ENCODE data around the gene MTR. TPM values are rescaled to one million over a fixed set of nuclear protein-coding genes. Genes with fewer than 3 reads are reported as not detected.

Gene MTR
- total RNA-seq, 6 experiments from 2014 or later, result 34.0 to 39.2 (median 36.0) TPM

GRCh38 chr1:236877661-236878060 lies 82.6 kb downstream of the MTR start:
- no peaks in the 10 kb centered on the region for H3K9me3 Mint-ChIP-seq
- no peak overlapping the region for H3K4me3 Mint-ChIP-seq
- H3K36me3 Mint-ChIP-seq (ENCODE audit: low read depth), result peaks cover 16% of the 10 kb centered on the region; the same call in 1 of the 2 replicates
- TF ChIP-seq, protein P1, sequence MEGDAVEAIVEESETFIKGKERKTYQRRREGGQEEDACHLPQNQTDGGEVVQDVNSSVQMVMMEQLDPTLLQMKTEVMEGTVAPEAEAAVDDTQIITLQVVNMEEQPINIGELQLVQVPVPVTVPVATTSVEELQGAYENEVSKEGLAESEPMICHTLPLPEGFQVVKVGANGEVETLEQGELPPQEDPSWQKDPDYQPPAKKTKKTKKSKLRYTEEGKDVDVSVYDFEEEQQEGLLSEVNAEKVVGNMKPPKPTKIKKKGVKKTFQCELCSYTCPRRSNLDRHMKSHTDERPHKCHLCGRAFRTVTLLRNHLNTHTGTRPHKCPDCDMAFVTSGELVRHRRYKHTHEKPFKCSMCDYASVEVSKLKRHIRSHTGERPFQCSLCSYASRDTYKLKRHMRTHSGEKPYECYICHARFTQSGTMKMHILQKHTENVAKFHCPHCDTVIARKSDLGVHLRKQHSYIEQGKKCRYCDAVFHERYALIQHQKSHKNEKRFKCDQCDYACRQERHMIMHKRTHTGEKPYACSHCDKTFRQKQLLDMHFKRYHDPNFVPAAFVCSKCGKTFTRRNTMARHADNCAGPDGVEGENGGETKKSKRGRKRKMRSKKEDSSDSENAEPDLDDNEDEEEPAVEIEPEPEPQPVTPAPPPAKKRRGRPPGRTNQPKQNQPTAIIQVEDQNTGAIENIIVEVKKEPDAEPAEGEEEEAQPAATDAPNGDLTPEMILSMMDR (IDR thresholded peaks at IDR 0.05), result no peak
- no peaks in the 10 kb centered on the region for H3K4me1 Mint-ChIP-seq (ENCODE audit: low read depth)
- no peak overlapping the region for H3K27ac Mint-ChIP-seq
- DNase-seq, result no peak
- no peaks in the 10 kb centered on the region; the same call in 1 of the 2 replicates for H3K27me3 Mint-ChIP-seq (ENCODE audit: insufficient read depth)

DNA sequence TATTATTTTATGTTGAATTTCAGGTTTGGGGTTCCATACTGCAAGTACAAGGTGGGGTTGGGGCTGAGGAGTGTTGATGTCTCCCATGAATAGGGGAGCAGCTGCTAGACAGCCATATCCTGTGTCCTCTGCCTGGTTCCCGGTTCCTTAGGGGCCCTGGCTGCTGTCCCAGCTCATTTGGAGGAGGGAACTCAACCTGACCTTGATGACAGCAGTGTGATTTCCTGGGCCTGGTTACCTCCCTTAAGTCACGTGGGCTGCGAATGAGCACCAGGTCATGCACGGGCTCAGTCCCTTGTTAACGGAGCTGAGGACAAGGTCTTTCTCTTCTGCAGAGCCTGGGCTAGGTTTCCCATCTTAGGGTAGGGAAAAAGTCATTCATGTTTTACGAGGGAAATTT lies 85.1 kb downstream of the MTR start:
- Mint-ChIP-seq H3K9me3 (no peaks in the 10 kb centered on the region), H3K4me1 (ENCODE audit: low read depth) (no peaks in the 10 kb centered on the region), H3K4me3 (no peak overlapping the region), H3K27ac (no peak overlapping the region), H3K36me3 (ENCODE audit: low read depth) (peaks cover 11% of the 10 kb centered on the region; the same call in 1 of the 2 replicates), H3K27me3 (ENCODE audit: insufficient read depth) (no peaks in the 10 kb centered on the region)
- DNase-seq, result no peak
- TF ChIP-seq, protein P1 (IDR thresholded peaks at IDR 0.05), result no peak

DNA sequence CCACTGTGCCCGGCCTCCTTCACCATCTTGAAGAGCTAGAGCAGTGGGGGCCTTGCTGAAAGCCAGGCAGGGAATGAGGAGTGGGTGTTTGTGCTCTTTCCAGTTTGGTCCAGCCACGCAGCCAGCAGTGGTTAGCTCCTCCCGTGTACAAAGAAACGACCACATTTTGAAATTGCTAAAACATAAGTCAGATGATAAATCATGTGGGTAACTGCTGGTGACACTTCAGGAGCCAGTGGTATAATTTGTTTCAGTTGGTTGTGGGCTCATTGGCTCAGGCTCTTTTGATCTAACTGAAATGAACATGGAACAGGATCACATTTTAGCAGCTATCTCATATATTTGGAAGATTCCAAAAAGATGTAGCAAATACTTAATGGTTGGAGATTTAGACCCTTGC lies 87.6 kb downstream of the MTR start:
- Mint-ChIP-seq H3K27ac (no peak overlapping the region), H3K4me1 (ENCODE audit: low read depth) (no peaks in the 10 kb centered on the region), H3K36me3 (ENCODE audit: low read depth) (peaks cover 19% of the 10 kb centered on the region), H3K4me3 (no peak overlapping the region), H3K9me3 (no peaks in the 10 kb centered on the region), H3K27me3 (ENCODE audit: insufficient read depth) (no peaks in the 10 kb centered on the region)
- DNase-seq, result no peak
- TF ChIP-seq, protein P1 (IDR thresholded peaks at IDR 0.05), result no peak

- H3K4me1 Mint-ChIP-seq (ENCODE audit: low read depth), result no peaks in the 10 kb centered on the region
- peaks cover 1% of the 10 kb centered on the region for H3K27me3 Mint-ChIP-seq (ENCODE audit: insufficient read depth)
- H3K27ac Mint-ChIP-seq, result no peak overlapping the region
- H3K4me3 Mint-ChIP-seq, result no peak overlapping the region
- no peak for DNase-seq
- TF ChIP-seq, protein P1 (IDR thresholded peaks at IDR 0.05), result no peak
- H3K9me3 Mint-ChIP-seq, result no peaks in the 10 kb centered on the region
- H3K36me3 Mint-ChIP-seq (ENCODE audit: low read depth), result peaks cover 30% of the 10 kb centered on the region
Measured at GRCh38 chr1:236886199-236886598, 91.1 kb downstream of the MTR start.

- Mint-ChIP-seq H3K9me3 (no peaks in the 10 kb centered on the region), H3K36me3 (ENCODE audit: low read depth) (peaks cover 38% of the 10 kb centered on the region), H3K27ac (no peak overlapping the region), H3K27me3 (ENCODE audit: insufficient read depth) (peaks cover 1% of the 10 kb centered on the region), H3K4me1 (ENCODE audit: low read depth) (no peaks in the 10 kb centered on the region), H3K4me3 (no peak overlapping the region)
- DNase-seq, result no peak
- TF ChIP-seq, protein P1 (IDR thresholded peaks at IDR 0.05), result no peak
Measured at GRCh38 chr1:236887081-236887480, 92.0 kb downstream of the MTR start.

- H3K4me3 Mint-ChIP-seq, result no peak overlapping the region
- no peak for DNase-seq
- peaks cover 1% of the 10 kb centered on the region for H3K27me3 Mint-ChIP-seq (ENCODE audit: insufficient read depth)
- H3K4me1 Mint-ChIP-seq (ENCODE audit: low read depth), result peaks cover 4% of the 10 kb centered on the region
- no peak overlapping the region for H3K27ac Mint-ChIP-seq
- no peaks in the 10 kb centered on the region for H3K9me3 Mint-ChIP-seq
- TF ChIP-seq, protein P1 (IDR thresholded peaks at IDR 0.05), result no peak
- peaks cover 48% of the 10 kb centered on the region for H3K36me3 Mint-ChIP-seq (ENCODE audit: low read depth)
Measured at GRCh38 chr1:236888126-236888525, 93.0 kb downstream of the MTR start.
